ENCODE measurements around the gene GJA8.
"Not testable (repeated sequence)": the region's sequence is repeated elsewhere in the genome, so short reads cannot be mapped to it uniquely, and the experiment has no call there.

GJA8 gene

GRCh38 chr1:147902253-147902845, at the start of gene GJA8:
Gene GJA8, plus strand, starts transcription at chr1:147902795. Its CDS starts 5,161 bp downstream, at chr1:147907956.
- DNase-seq (ENCODE audit: low read depth) = no peak

GRCh38 chr1:147853391-147853790, 49.2 kb upstream of the GJA8 start:
- no peak for DNase-seq (ENCODE audit: low read depth)

- DNase-seq (ENCODE audit: low read depth) = not testable (repeated sequence)
Observed at GRCh38 chr1:147854989-147855388, 47.6 kb upstream of the GJA8 start.

GRCh38 chr1:147855996-147856395, 46.6 kb upstream of the GJA8 start:
- DNase-seq (ENCODE audit: low read depth) = not testable (repeated sequence)

DNA sequence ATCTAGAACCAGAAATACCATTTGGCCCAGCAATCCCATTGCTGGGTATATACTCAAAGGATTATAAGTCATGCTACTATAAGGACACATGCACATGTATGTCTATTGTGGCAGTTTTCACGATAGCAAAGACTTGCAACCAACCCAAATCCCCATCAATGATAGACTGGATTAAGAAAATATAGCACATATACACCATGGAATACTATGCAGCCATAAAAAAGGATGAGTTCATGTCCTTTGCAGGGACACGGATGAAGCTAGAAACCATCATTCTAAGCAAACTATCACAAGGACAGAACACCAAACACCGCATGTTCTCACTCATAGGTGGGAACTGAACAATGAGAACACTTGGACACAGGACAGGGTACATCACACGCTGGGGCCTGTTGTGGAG, 35.4 kb upstream of the GJA8 start:
- DNase-seq (ENCODE audit: low read depth) = not testable (repeated sequence)

DNA sequence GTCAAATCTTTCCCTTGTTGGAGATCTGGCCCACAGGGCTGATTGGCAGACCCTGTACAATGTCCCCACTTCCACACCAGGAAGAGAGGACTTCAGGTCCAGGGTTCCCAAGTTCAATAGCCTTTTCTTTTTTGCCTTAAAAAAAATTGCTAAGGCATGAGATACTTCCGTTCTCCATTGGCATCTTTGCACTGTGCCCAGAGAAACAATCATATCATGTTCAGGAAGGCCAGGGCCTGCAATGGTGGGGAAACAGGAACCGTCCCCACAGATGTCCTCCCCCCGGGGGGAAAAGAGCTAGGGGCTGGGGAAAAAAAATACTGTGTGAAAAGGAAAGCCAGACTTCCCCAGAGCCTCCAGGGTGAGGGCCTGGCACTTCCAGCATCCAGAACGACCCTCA, 24.6 kb upstream of the GJA8 start:
- DNase-seq (ENCODE audit: low read depth) = no peak

- DNase-seq (ENCODE audit: low read depth) = no peak
Observed at GRCh38 chr1:147879911-147880310, 22.7 kb upstream of the GJA8 start.

DNA sequence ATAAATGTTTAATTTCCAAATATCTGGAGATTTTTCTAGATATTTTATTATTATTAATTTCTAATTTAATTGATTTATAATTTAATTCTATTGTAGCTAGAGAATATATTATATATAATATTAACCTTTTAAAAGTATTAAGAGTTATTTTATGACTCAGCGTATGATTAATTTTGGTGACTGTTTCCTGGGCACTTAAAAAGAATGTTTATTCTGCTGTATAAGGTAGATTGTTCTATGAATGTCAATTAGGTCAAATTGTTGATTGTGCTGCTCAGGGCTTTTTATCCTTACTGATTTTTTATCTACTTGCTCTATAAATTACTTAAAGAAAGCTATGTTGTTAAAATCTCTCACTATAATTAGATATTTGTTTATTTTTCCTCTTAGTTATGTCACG, 20.1 kb upstream of the GJA8 start:
- no peak for DNase-seq (ENCODE audit: low read depth)

GRCh38 chr1:147890177-147890790, 12.3 kb upstream of the GJA8 start:
- DNase-seq (ENCODE audit: low read depth) = peak; percentile 46

- no peak for DNase-seq (ENCODE audit: low read depth)
Observed at GRCh38 chr1:147891088-147891487, 11.5 kb upstream of the GJA8 start.

GRCh38 chr1:147892216-147892615, 10.4 kb upstream of the GJA8 start:
- DNase-seq (ENCODE audit: low read depth) = no peak

DNA sequence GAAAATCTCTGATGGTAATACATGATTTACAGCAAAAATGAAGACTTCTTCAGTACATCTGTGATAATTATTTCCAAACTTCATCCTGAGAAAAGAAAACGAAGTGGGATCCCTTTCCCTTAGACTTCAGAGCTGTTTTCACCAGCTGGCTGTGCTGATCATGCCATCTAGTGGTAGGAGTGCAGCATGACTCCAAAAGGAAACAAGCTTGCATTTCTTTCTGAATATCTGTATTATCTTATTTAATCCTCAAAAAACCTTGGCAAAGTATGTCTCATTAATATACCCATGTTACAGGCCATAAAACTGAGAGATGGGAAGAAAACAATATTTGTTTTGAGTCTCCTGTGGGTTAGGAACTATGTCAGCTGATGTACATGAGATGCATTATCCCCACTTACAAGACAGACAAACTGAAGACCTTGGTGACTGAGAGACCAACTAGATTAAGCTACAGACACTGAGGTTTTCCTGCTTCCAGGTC, 9.8 kb upstream of the GJA8 start:
- DNase-seq (ENCODE audit: low read depth) = no peak

- DNase-seq (ENCODE audit: low read depth) = no peak
Observed at GRCh38 chr1:147895123-147895522, 7.5 kb upstream of the GJA8 start.

DNA sequence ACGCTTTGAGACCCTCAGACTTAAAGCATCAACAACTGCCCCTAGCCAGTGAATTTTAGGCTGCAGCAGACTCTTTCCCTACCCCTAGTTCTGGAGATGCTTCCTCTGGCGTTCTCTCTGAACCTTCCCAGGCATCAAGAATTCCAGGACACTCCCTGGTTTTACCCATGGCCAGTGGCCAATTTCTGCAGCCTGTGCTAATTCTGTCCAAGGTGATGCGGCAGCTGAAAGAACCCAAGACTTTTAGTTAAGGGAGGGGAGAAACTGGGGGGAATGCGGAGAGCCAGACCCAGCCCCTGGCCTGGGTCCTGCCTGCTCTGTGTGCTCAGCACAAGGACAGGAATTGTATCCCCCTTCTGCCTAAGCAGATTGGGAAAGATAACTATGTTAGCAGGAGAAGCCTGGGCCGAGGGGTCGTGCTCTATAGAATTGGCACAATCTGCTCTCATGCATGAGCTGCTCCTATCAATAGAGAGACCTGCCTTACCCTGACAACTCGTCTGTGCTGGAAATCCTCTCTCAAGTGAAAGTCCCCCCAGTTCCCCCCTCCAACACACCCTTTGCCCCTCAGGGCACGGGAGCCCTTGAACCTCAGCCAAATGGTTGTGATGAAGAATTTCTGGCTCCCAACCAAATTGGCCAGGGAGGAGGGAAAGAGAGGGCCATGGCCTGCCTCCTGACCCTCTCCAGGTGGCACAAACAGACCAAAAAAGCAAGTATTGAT, 5.4 kb upstream of the GJA8 start:
- no peak for DNase-seq (ENCODE audit: low read depth)

- DNase-seq (ENCODE audit: low read depth) = no peak
Observed at GRCh38 chr1:147897789-147898188, 4.8 kb upstream of the GJA8 start.

DNA sequence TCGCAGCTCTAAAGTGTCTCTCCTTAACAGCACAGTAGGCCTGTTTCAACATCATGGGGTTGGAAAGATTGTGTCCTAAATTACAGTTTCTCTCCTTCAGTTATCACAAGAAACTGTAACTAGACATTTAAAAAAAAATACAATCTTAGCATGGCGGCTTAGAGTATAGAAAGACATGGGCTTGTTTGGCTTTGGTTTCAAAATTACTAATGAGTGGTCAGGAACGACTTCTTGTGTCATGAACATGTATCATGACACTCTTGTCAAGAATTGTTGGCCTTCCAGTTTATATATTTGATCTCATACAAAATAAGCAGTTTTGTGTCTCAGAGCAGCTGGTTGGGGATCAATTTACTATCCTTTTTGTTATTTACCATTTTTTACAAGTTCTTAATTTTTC, 2.1 kb downstream of the GJA8 start:
- DNase-seq (ENCODE audit: low read depth) = no peak

GRCh38 chr1:147907786-147908509, 5.4 kb downstream of the GJA8 start:
- no peak for DNase-seq (ENCODE audit: low read depth)

- DNase-seq (ENCODE audit: low read depth) = no peak
Observed at GRCh38 chr1:147912553-147912952, 10.0 kb downstream of the GJA8 start.

DNA sequence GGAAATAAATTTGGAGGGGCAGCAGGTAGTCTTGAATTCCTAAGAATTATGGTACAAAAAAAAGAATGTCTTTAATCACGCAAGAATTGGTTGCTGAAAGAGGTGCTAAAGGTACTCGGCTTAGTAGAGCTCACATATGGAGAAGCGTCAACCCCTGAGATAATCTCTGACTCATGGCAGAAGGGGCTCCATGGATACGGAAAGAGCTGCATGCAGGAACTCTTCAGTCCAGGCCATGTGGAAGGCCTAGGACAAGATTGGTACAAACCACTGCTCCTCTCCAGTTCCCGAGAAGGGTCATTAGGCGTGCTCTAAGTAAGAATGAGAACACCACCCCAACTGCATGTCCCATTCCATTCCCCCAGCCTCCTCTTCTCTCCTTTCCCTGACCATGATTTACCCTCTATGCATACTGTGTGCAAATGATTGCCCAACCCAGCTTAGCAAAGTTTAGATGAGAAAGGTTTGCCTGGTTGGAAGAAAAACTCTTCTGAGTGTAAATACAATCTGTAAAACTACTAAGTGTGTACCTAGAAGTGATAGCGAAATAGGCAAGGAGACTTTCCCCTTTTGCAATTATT, 10.9 kb downstream of the GJA8 start:
- DNase-seq (ENCODE audit: low read depth) = no peak

DNA sequence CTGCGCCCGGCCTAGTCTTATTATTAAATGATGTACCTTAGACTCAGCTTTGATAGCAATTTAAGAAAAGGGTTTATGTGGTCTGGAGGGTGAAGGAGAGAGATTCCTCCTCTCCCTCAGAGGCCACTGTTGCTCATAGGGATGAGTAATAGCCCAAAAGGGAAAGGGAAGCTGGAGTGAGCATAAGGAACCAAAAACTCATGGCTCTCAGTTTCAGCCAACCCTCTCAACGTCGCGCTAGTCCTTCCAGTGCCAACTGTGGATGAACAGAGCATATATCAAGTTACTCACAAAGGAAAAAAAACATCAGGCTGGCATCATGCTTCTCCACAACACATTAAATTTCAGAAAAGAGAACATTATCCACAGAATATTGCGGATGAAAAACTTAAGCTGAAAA, 17.3 kb downstream of the GJA8 start:
- no peak for DNase-seq (ENCODE audit: low read depth)

- no peak for DNase-seq (ENCODE audit: low read depth)
Observed at GRCh38 chr1:147924813-147925212, 22.2 kb downstream of the GJA8 start.

- not testable (repeated sequence) for DNase-seq (ENCODE audit: low read depth)
Observed at GRCh38 chr1:147927215-147927614, 24.6 kb downstream of the GJA8 start.

Measured in activated T-cell treated with anti-CD3 and anti-CD28 coated beads for 1 hour (primary cell).